Measurements from ENCODE around the gene PARP16. TPM values are rescaled to one million over a fixed set of nuclear protein-coding genes. Genes with fewer than 3 reads are reported as not detected.
"Not testable (repeated sequence)": the region's sequence is repeated elsewhere in the genome, so short reads cannot be mapped to it uniquely, and the experiment has no call there.

Gene PARP16
- total RNA-seq, 1 donor from 2014 or later = 6.8 TPM

- DNase-seq = peak; percentile 74
Observed at GRCh38 chr15:65233696-65234095, 53.0 kb downstream of the PARP16 start.

GRCh38 chr15:65232520-65232919, 54.2 kb downstream of the PARP16 start:
- no peak for DNase-seq

GRCh38 chr15:65231306-65231705, 55.4 kb downstream of the PARP16 start:
- no peak for DNase-seq

- DNase-seq = not testable (repeated sequence)
Observed at GRCh38 chr15:65226901-65227300, 59.8 kb downstream of the PARP16 start.

- DNase-seq = no peak
Observed at GRCh38 chr15:65226221-65226620, 60.5 kb downstream of the PARP16 start.

- DNase-seq = no peak
Observed at GRCh38 chr15:65223996-65224395, 62.7 kb downstream of the PARP16 start.

GRCh38 chr15:65222891-65223290, 63.8 kb downstream of the PARP16 start:
- no peak for DNase-seq

- no peak for DNase-seq
Observed at GRCh38 chr15:65221697-65222096, 65.0 kb downstream of the PARP16 start.

- no peak for DNase-seq
Observed at GRCh38 chr15:65219137-65219536, 67.5 kb downstream of the PARP16 start.

- DNase-seq = no peak
Observed at GRCh38 chr15:65217526-65218482, 68.9 kb downstream of the PARP16 start.

- no peak for DNase-seq
Observed at GRCh38 chr15:65215496-65215895, 71.2 kb downstream of the PARP16 start.

- DNase-seq = no peak
Observed at GRCh38 chr15:65214010-65214409, 72.7 kb downstream of the PARP16 start.

GRCh38 chr15:65213241-65213640, 73.4 kb downstream of the PARP16 start:
- DNase-seq = no peak

- DNase-seq = no peak
Observed at GRCh38 chr15:65212097-65212496, 74.6 kb downstream of the PARP16 start.

- no peak for DNase-seq
Observed at GRCh38 chr15:65211482-65211982, 75.2 kb downstream of the PARP16 start.

GRCh38 chr15:65210770-65211481, 75.8 kb downstream of the PARP16 start, which contains the start of gene CILP:
CILP (minus strand) TSS chr15:65211473; CDS start chr15:65209755, 1,718 bp downstream.
- DNase-seq = no peak

- peak; percentile 42 for DNase-seq
Observed at GRCh38 chr15:65209701-65210643, 76.7 kb downstream of the PARP16 start.

GRCh38 chr15:65208647-65209046, 78.0 kb downstream of the PARP16 start:
- DNase-seq = no peak

Measured in skin of body (tissue), 2 donors.